ENCODE data around the gene NR6A1. TPM values are rescaled to one million over a fixed set of nuclear protein-coding genes. Genes with fewer than 3 reads are reported as not detected.

NR6A1 gene
- total RNA-seq, 2 experiments from 2014 or later, result 17.5 to 23.0 TPM

GRCh38 chr9:124733964-124734740 is 37.0 kb downstream of the NR6A1 start:
- H2AFZ ChIP-seq (ENCODE audit: low read length), result peak overlapping the region; percentile 53; the same call in 1 of the 2 replicates
- no peaks in the 10 kb centered on the region for H3K9me3 ChIP-seq (ENCODE audit: low read length)
- peaks cover 47% of the 10 kb centered on the region for H3K4me1 ChIP-seq (ENCODE audit: insufficient read depth, low read length, poor library complexity, severe bottlenecking)
- ChIA-PET POLR2A (interaction anchor here (1.2 to 3.5 kb wide), 7 partner anchors 10 to 40 kb away, joined by 3 to 22 read pairs (median 5); no protein-coding TSS in a partner anchor), CTCF (ENCODE audit: unreplicated experiment) (interaction anchor here (1.1 to 1.6 kb wide), 3 partner anchors 9 to 32 kb away, joined by 3 to 6 read pairs (median 4); no protein-coding TSS in a partner anchor)
- H4K20me1 ChIP-seq (ENCODE audit: insufficient read depth, low read length), result no peaks in the 10 kb centered on the region
- no peak for TF ChIP-seq CTCF (conservative IDR thresholded peaks at IDR 0.05; ENCODE audit: low read length)
- no peak for TF ChIP-seq EZH2phosphoT487 (IDR thresholded peaks at IDR 0.05; ENCODE audit: borderline replicate concordance, low read depth, low read length)
- no peaks in the 10 kb centered on the region for H3K9me2 ChIP-seq (ENCODE audit: insufficient read depth, low read length)
- peak overlapping the region; percentile 84 for H3K4me2 ChIP-seq (ENCODE audit: low read length)
- no TSS peak for BruUV-seq (replicated peaks)
- peak; percentile 91 for DNase-seq (ENCODE audit: low spot score)
- peak overlapping the region; percentile 56 for H3K4me3 ChIP-seq (ENCODE audit: low read depth, low read length, poor library complexity, severe bottlenecking)
- H3K79me2 ChIP-seq (ENCODE audit: insufficient read depth, low read depth, low read length), result peaks cover 34% of the 10 kb centered on the region; the same call in 1 of the 2 replicates
- H3K27ac ChIP-seq (ENCODE audit: low read depth, low read length, poor library complexity, severe bottlenecking), result peak overlapping the region; percentile 90
- intact Hi-C loops (cut with micrococcal nuclease; ENCODE audit: unreplicated experiment), result loop anchor here (1.0 kb wide), 1 partner anchor 30 kb away; no protein-coding TSS in a partner anchor
- peaks cover 42% of the 10 kb centered on the region for H3K36me3 ChIP-seq (ENCODE audit: insufficient read depth, low read length)

- ChIA-PET CTCF (ENCODE audit: unreplicated experiment) (no interaction called here), POLR2A (interaction anchor here (0.8 kb wide), 1 partner anchor 270 kb away, joined by 3 read pairs; no protein-coding TSS in a partner anchor)
- Histone ChIP-seq H3K27ac (ENCODE audit: low read depth, low read length, poor library complexity, severe bottlenecking) (no peak overlapping the region), H3K4me3 (ENCODE audit: low read depth, low read length, poor library complexity, severe bottlenecking) (no peak overlapping the region), H3K9me3 (ENCODE audit: low read length) (no peaks in the 10 kb centered on the region), H2AFZ (ENCODE audit: low read length) (no peak overlapping the region), H3K36me3 (ENCODE audit: insufficient read depth, low read length) (peaks cover 38% of the 10 kb centered on the region), H4K20me1 (ENCODE audit: insufficient read depth, low read length) (no peaks in the 10 kb centered on the region), H3K79me2 (ENCODE audit: insufficient read depth, low read depth, low read length) (peaks cover 19% of the 10 kb centered on the region; the same call in 1 of the 2 replicates), H3K4me1 (ENCODE audit: insufficient read depth, low read length, poor library complexity, severe bottlenecking) (peaks cover 31% of the 10 kb centered on the region), H3K4me2 (ENCODE audit: low read length) (no peak overlapping the region), H3K9me2 (ENCODE audit: insufficient read depth, low read length) (no peaks in the 10 kb centered on the region)
- no peak for TF ChIP-seq CTCF (conservative IDR thresholded peaks at IDR 0.05; ENCODE audit: low read length)
- no peak for TF ChIP-seq EZH2phosphoT487 (IDR thresholded peaks at IDR 0.05; ENCODE audit: borderline replicate concordance, low read depth, low read length)
- no peak for DNase-seq (ENCODE audit: low spot score)
- intact Hi-C loops (cut with micrococcal nuclease; ENCODE audit: unreplicated experiment), result no loop called here
- no TSS peak for BruUV-seq (replicated peaks)
Measured at GRCh38 chr9:124730772-124731171, 40.3 kb downstream of the NR6A1 start.

- H2AFZ ChIP-seq (ENCODE audit: low read length), result no peak overlapping the region
- intact Hi-C loops (cut with micrococcal nuclease; ENCODE audit: unreplicated experiment), result no loop called here
- H3K4me1 ChIP-seq (ENCODE audit: insufficient read depth, low read length, poor library complexity, severe bottlenecking), result no peaks in the 10 kb centered on the region
- ChIA-PET CTCF (ENCODE audit: unreplicated experiment) (no interaction called here), POLR2A (interaction anchor here (1.6 to 2.0 kb wide), 2 partner anchors 14 to 19 kb away, joined by 6 to 8 read pairs; no protein-coding TSS in a partner anchor)
- H3K79me2 ChIP-seq (ENCODE audit: insufficient read depth, low read depth, low read length), result no peaks in the 10 kb centered on the region
- no peak overlapping the region for H3K4me3 ChIP-seq (ENCODE audit: low read depth, low read length, poor library complexity, severe bottlenecking)
- H3K4me2 ChIP-seq (ENCODE audit: low read length), result no peak overlapping the region
- DNase-seq (ENCODE audit: low spot score), result no peak
- no peaks in the 10 kb centered on the region for H3K9me2 ChIP-seq (ENCODE audit: insufficient read depth, low read length)
- TF ChIP-seq EZH2phosphoT487 (IDR thresholded peaks at IDR 0.05; ENCODE audit: borderline replicate concordance, low read depth, low read length) (no peak), CTCF (conservative IDR thresholded peaks at IDR 0.05; ENCODE audit: low read length) (no peak)
- BruUV-seq (replicated peaks), result TSS peak; percentile 5
- H3K27ac ChIP-seq (ENCODE audit: low read depth, low read length, poor library complexity, severe bottlenecking), result no peak overlapping the region
- H3K36me3 ChIP-seq (ENCODE audit: insufficient read depth, low read length), result peaks cover 43% of the 10 kb centered on the region
- H3K9me3 ChIP-seq (ENCODE audit: low read length), result no peaks in the 10 kb centered on the region
- H4K20me1 ChIP-seq (ENCODE audit: insufficient read depth, low read length), result no peaks in the 10 kb centered on the region
Measured at GRCh38 chr9:124726886-124727285, 44.2 kb downstream of the NR6A1 start.
